Heart left ventricle (tissue), 16 donors: ENCODE measurements around the gene PKD1. TPM values are rescaled to one million over a fixed set of nuclear protein-coding genes. Genes with fewer than 3 reads are reported as not detected.
A peak's percentile ranks its signal among the peaks of the same experiment; 100 is the strongest.
"Not testable (repeated sequence)": the region's sequence is repeated elsewhere in the genome, so short reads cannot be mapped to it uniquely, and the experiment has no call there.

ENCODE experiments used
- ATAC-seq, 4 donors: fragments of 200-7000 bp; cut with Tn5 transposase; one replicate each; pipeline ENCODE4 v1.9.1; 2020 to 2022; ENCODE audit warnings: moderate library complexity in 4 of 4, mild to moderate bottlenecking in 3 of 4, moderate number of reproducible peaks in 1 of 4
- DNase-seq, 5 donors: peaks; one replicate each; pipeline ENCODE4 v3.0.0-alpha.2; 2020
- H3K27ac ChIP-seq, 12 donors: fragments of 200-600 bp; sonication (generic) in 4 of 12; one replicate each; pipeline versions ENCODE4 v1.5.0 to v1.8.0; 2016 to 2022; ENCODE audit warnings: mild to moderate bottlenecking in 2 of 12
- H3K27me3 ChIP-seq, 9 donors: fragments of 200-600 bp; sonication (generic) in 2 of 9; one replicate each; pipeline versions ENCODE4 v1.5.1 to v1.8.0; 2016 to 2022; ENCODE audit warnings: mild to moderate bottlenecking in 3 of 9
- H3K36me3 ChIP-seq, 9 donors: fragments of 200-600 bp; sonication (generic) in 2 of 9; one replicate each; pipeline versions ENCODE4 v1.5.0 to v1.8.0; 2018 to 2022; ENCODE audit warnings: mild to moderate bottlenecking in 2 of 9
- H3K4me1 ChIP-seq, 12 donors: fragments of 200-600 bp; sonication (generic) in 4 of 12; one replicate each; pipeline versions ENCODE4 v1.5.0 to v1.8.0; 2016 to 2022; ENCODE audit warnings: mild to moderate bottlenecking in 3 of 12
- H3K4me3 ChIP-seq, 12 donors: fragments of 200-600 bp; sonication (generic) in 4 of 12; one replicate each; pipeline versions ENCODE4 v1.5.0 to v1.8.0; 2017 to 2022; ENCODE audit warnings: mild to moderate bottlenecking in 9 of 12, moderate library complexity in 4 of 12
- H3K9me3 ChIP-seq, 12 donors: fragments of 200-600 bp; sonication (generic) in 4 of 12; one replicate each; pipeline versions ENCODE4 v1.5.0 to v1.8.0; 2016 to 2022; ENCODE audit warnings: mild to moderate bottlenecking in 1 of 12
- POLR2A ChIP-seq, 2 donors: fragments of 450-650 bp; IDR thresholded peaks; one replicate each; pipeline ENCODE4 v1.6.1; 2017; ENCODE audit warnings: antibody characterized with exemption in 2 of 2, mild to moderate bottlenecking in 2 of 2, moderate library complexity in 2 of 2
- WGBS, 4 donors: extraction: QIAGEN DNeasy Blood & Tissue Kit in 2 of 4; methylation state at CpG; one replicate each; pipeline versions ENCODE4 v1.1.5 to v1.1.7; 2013 to 2018; 5-methylcytosine and 5-hydroxymethylcytosine counted together
- intact Hi-C, 10 donors: fragments of 100-400 bp; cut with DNase I; formaldehyde crosslinking; loops; one replicate each; pipeline versions ENCODE4 v1.11.1 to v1.14.2; 2022
- polyA plus RNA-seq, 2 donors: library from polyadenylated mRNA; stranded (reverse); fragments of 200-250 nt; gene quantifications; one replicate each; pipeline ENCODE4 v1.2.3, GENCODE V29; 2013
- total RNA-seq, 9 donors: library from RNA; depleted of rRNA in 2 of 9; stranded (reverse); fragments of >200 nt in 2 of 9; fragmentation: NEBNext Ultra II Directional in 3 of 9; extraction: Animal tissue kit (Norgen Biotek cat#: 25700) in 3 of 9; gene quantifications; one replicate each; pipeline versions ENCODE4 v1.1.0 to v1.2.4, GENCODE V29; 2016 to 2023
- TF ChIP-seq, protein P1 (sequence below), 12 donors: fragments of 200-600 bp; sonication (generic) in 4 of 12; IDR thresholded peaks; one replicate each; pipeline versions ENCODE4 v1.5.0 to v1.8.0; 2018 to 2022; ENCODE audit warnings: antibody characterized with exemption in 12 of 12, mild to moderate bottlenecking in 5 of 12
- donor health status: ischemic (EF 13 %, LVEDD 7.1; RV severe dilation, severe dysfunction).
- donor health status: healthy with polysubstance abuse.
- donor health status: DM: no; HTN: yes; CAD: no.
- donor health status: DM: no; HTN: no; CAD: no.
- donor health status: ischemic (EF 25% LVEDD 6.9; RV normal size, moderate dysfunction).
- donor health status: ischemic (EF 25% LVEDD 5.7; RV mildly dilated, moderate dysfunction).
- donor health status: healthy.
- donor health status: DM: yes; HTN: yes; CAD: no.
- donor health status: ischemic (EF 35%, LVEDD 5.7; RV mildly dilated, moderate dysfunction).
- donor health status: nonischemic (EF 11% LVEDD 7.7; RV severe dilation, severe dysfunction).
- donor health status: DM: yes; HTN: yes; CAD: no.
- donor health status: PGD.
- donor health status: ischemic (EF 29% LVEDD 5.4; RV normal size, mild dysfunction).
- donor health status: nonischemic (EF 23%, LVEDD 6.1; RV moderate dilation, normal function).

Gene PKD1
- total and polyA plus RNA-seq, 11 donors, result 64.9 to 441 (median 105) TPM

- H3K27ac ChIP-seq, result no peak overlapping the region
- ATAC-seq, result no peak
- H3K27me3 ChIP-seq, result no peaks in the 10 kb centered on the region
- no peaks in the 10 kb centered on the region for H3K4me1 ChIP-seq
- no peak for DNase-seq
- H3K9me3 ChIP-seq, result no peaks in the 10 kb centered on the region
- no peak overlapping the region for H3K4me3 ChIP-seq
- 92 to 95% (median 95%) methylated on average over 11 to 19 of the region's 19 CpGs for WGBS, 4 donors
- TF ChIP-seq, protein P1, sequence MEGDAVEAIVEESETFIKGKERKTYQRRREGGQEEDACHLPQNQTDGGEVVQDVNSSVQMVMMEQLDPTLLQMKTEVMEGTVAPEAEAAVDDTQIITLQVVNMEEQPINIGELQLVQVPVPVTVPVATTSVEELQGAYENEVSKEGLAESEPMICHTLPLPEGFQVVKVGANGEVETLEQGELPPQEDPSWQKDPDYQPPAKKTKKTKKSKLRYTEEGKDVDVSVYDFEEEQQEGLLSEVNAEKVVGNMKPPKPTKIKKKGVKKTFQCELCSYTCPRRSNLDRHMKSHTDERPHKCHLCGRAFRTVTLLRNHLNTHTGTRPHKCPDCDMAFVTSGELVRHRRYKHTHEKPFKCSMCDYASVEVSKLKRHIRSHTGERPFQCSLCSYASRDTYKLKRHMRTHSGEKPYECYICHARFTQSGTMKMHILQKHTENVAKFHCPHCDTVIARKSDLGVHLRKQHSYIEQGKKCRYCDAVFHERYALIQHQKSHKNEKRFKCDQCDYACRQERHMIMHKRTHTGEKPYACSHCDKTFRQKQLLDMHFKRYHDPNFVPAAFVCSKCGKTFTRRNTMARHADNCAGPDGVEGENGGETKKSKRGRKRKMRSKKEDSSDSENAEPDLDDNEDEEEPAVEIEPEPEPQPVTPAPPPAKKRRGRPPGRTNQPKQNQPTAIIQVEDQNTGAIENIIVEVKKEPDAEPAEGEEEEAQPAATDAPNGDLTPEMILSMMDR (IDR thresholded peaks at IDR 0.05), result no peak
- no peak for TF ChIP-seq POLR2A (IDR thresholded peaks at IDR 0.05)
- intact Hi-C loops, result no loop called here
- peaks cover 0 to 77% (median 74%) of the 10 kb centered on the region in 9 donors for H3K36me3 ChIP-seq
Measured at GRCh38 chr16:2102471-2102870, 33.2 kb downstream of the PKD1 start.

GRCh38 chr16:2101581-2101980, 34.1 kb downstream of the PKD1 start:
- H3K4me1 ChIP-seq, H3K27me3 ChIP-seq, H3K4me3 ChIP-seq, DNase-seq, H3K27ac ChIP-seq, intact Hi-C loops, H3K9me3 ChIP-seq, ATAC-seq: not testable (repeated sequence)
- WGBS, 4 donors, result 84 to 94% (median 91%) methylated on average over 10 to 14 of the region's 16 CpGs
- peaks cover 0 to 79% (median 75%) of the 10 kb centered on the region in 9 donors for H3K36me3 ChIP-seq

DNA sequence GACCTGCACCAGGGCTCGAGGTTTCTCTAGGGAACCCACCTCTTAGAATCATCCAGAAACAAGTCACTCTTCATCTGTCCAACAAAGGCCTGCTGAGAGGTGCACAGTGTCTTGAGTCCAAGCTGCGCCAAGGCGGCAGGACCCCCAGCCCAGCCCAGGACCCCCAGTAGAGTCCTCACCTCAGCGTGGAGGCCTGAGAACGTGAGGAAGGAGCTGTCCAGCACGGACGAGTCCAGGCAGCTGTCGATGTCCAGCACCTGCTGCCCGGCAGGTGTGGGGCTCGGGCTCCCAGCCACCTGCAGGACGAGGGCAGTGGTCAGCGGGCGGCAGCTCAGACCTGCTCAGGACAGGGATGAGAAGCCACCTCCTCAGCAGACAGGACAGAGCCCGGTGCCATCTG, 38.0 kb downstream of the PKD1 start:
- WGBS, 4 donors, result 84 to 93% (median 92%) methylated on average over 2 to 14 of the region's 14 CpGs
- ATAC-seq, intact Hi-C loops, H3K9me3 ChIP-seq, H3K4me3 ChIP-seq, H3K27me3 ChIP-seq, H3K27ac ChIP-seq, DNase-seq, H3K4me1 ChIP-seq: not testable (repeated sequence)
- peaks cover 0 to 93% (median 88%) of the 10 kb centered on the region in 9 donors for H3K36me3 ChIP-seq

- intact Hi-C loops, result no loop called here
- WGBS, 4 donors, result 78 to 93% (median 83%) methylated on average over 7 to 25 of the region's 25 CpGs
- DNase-seq, result no peak
- peak in 2 of 4 donors; percentile 17 to 22 for ATAC-seq
- no peak for TF ChIP-seq POLR2A (IDR thresholded peaks at IDR 0.05)
- TF ChIP-seq, protein P1 (IDR thresholded peaks at IDR 0.05), result no peak
- Histone ChIP-seq H3K27me3 (no peaks in the 10 kb centered on the region), H3K36me3 (peaks cover 0 to 94% (median 90%) of the 10 kb centered on the region in 9 donors), H3K4me1 (no peaks in the 10 kb centered on the region), H3K4me3 (no peak overlapping the region), H3K27ac (no peak overlapping the region), H3K9me3 (no peaks in the 10 kb centered on the region)
Measured at GRCh38 chr16:2096853-2097595, 38.7 kb downstream of the PKD1 start.

DNA sequence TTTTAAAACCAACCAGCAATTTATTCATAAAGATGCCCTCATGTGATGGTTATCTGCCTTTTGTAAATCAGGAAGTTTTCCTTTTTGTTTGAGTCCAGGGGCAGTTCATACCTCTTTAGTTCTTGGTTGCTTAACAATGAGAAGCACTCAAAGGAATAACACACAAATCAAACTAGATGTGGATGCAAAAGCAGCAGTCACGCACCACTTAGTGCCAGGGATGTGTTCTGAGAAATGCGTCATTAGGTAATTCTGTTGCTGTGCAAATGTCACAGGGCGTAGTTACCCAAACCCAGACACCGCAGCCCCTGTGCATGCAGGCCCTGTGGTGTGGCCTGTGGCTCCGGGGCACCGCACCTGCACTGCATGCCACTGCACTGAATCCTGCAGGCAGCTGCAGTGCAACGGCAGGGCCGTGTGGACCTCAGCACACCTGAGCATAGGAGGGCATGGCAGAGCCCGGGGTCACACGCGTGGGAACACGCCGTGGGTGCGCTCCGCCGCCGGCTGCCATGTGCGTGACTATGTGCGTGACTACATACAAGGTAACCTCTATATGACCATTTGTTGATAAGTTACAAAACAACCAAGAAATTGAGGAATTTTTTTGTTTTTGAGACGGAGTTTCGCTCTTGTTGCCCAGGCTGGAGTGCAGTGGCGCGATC, 39.6 kb downstream of the PKD1 start:
- Histone ChIP-seq H3K27me3 (no peaks in the 10 kb centered on the region), H3K4me1 (peaks cover 0 to 7% (median 0%) of the 10 kb centered on the region in 12 donors), H3K36me3 (peaks cover 0 to 93% (median 91%) of the 10 kb centered on the region in 9 donors), H3K27ac (no peak overlapping the region), H3K4me3 (no peak overlapping the region), H3K9me3 (no peaks in the 10 kb centered on the region)
- TF ChIP-seq, protein P1 (IDR thresholded peaks at IDR 0.05), result no peak
- TF ChIP-seq POLR2A (IDR thresholded peaks at IDR 0.05), result no peak
- DNase-seq, result no peak
- 87 to 97% (median 96%) methylated on average over 21 to 23 of the region's 23 CpGs for WGBS, 4 donors
- ATAC-seq, result peak in 1 of 4 donors; percentile 3
- intact Hi-C loops, result no loop called here
